SU-DHL-6 (cell line): ENCODE data around the gene PFN3.

Experiments used
- H2AFZ ChIP-seq: fragments of 200-600 bp; sonication (generic); 2 replicates; pipeline ENCODE4 v1.6.1; 2014; ENCODE audit warnings: low read depth, mild to moderate bottlenecking, moderate library complexity, mixed read lengths, antibody characterized with exemption, low read length; ENCODE audit not compliant: severe bottlenecking
- H3F3A ChIP-seq: fragments of 200-600 bp; shearing (Covaris generic); 2 replicates; pipeline ENCODE4 v1.6.0; 2016; ENCODE audit warnings: antibody characterized with exemption, mild to moderate bottlenecking; ENCODE audit not compliant: insufficient read depth
- H3K27ac ChIP-seq: fragments of 200-600 bp; sonication (generic); 2 replicates; pipeline ENCODE4 v1.5.1; 2016; ENCODE audit warnings: low read depth, mild to moderate bottlenecking, low read length, moderate library complexity, mixed read lengths
- H3K27me3 ChIP-seq: fragments of 200-600 bp; sonication (generic), shearing (Covaris generic); 2 replicates; pipeline ENCODE4 v1.6.0; 2014; ENCODE audit warnings: mild to moderate bottlenecking, low read length
- H3K36me3 ChIP-seq: fragments of 200-600 bp; sonication (generic); 2 replicates; pipeline ENCODE4 v1.6.1; 2014; ENCODE audit warnings: mild to moderate bottlenecking, low read length, mixed read lengths
- H3K4me2 ChIP-seq: fragments of 300-600, 200-600 bp; shearing (Covaris generic), sonication (generic); 2 replicates; pipeline ENCODE4 v1.6.0; 2014; ENCODE audit warnings: low read length, low read depth, mild to moderate bottlenecking; ENCODE audit not compliant: poor library complexity, severe bottlenecking
- H3K4me3 ChIP-seq: fragments of 200-600 bp; sonication (generic); 2 replicates; pipeline ENCODE4 v1.5.1; 2014; ENCODE audit warnings: antibody characterized with exemption, low read length, mild to moderate bottlenecking, mixed read lengths; ENCODE audit not compliant: insufficient read depth, poor library complexity, severe bottlenecking
- H3K79me2 ChIP-seq: fragments of 200-600 bp; sonication (generic); 2 replicates; pipeline ENCODE4 v1.6.1; 2014; ENCODE audit warnings: mild to moderate bottlenecking, low read length, moderate library complexity; ENCODE audit not compliant: insufficient read depth
- H3K9ac ChIP-seq: fragments of 200-600 bp; sonication (generic); 2 replicates; pipeline ENCODE4 v1.7.0; 2014; ENCODE audit warnings: mild to moderate bottlenecking, low read length
- H3K9me2 ChIP-seq: fragments of 200-600 bp; sonication (generic); replicated peaks from 2 replicates; pipeline ENCODE4 v1.6.1; 2014; ENCODE audit warnings: low read length; ENCODE audit not compliant: insufficient read depth
- H3K9me3 ChIP-seq: fragments of 200-600 bp; sonication (generic); 2 replicates; pipeline ENCODE4 v1.6.1; 2014; ENCODE audit warnings: low read length, mixed read lengths; ENCODE audit not compliant: insufficient read depth
- H4K20me1 ChIP-seq: fragments of 200-600 bp; sonication (generic); 2 replicates; pipeline ENCODE4 v1.6.1; 2014; ENCODE audit warnings: low read depth, mild to moderate bottlenecking, antibody characterized with exemption, low read length, moderate library complexity, mixed read lengths
- CTCF ChIP-seq: fragments of 200-600 bp; sonication (generic); IDR thresholded peaks from one replicate; pipeline ENCODE4 v1.5.1; 2017; ENCODE audit warnings: antibody characterized with exemption, mild to moderate bottlenecking, low read length, moderate library complexity; ENCODE audit not compliant: insufficient read depth, poor library complexity, severe bottlenecking
- EZH2phosphoT487 ChIP-seq: fragments of 200-600 bp; sonication (generic), shearing (Covaris generic); conservative IDR thresholded peaks from 2 replicates; pipeline ENCODE4 v1.6.1; 2018; ENCODE audit warnings: mild to moderate bottlenecking, antibody characterized with exemption, low read length, moderate library complexity, mixed read lengths

The PFN3 gene

GRCh38 chr5:177357459-177358351 is 42.8 kb downstream of the PFN3 start, which contains the start of gene RGS14:
Gene RGS14 (plus strand): TSS chr5:177357924. CDS start chr5:177358025, 101 bp downstream.
- Histone ChIP-seq H3K9ac (peak within 1 kb of the TSS; percentile 66), H3K4me3 (peak within 1 kb of the TSS; percentile 59), H3K36me3 (no peaks in the 10 kb centered on the region), H3K9me2 (no peaks in the 10 kb centered on the region), H2AFZ (peak within 1 kb of the TSS; percentile 66), H3K79me2 (no peaks in the 10 kb centered on the region), H4K20me1 (no peaks in the 10 kb centered on the region), H3K9me3 (no peaks in the 10 kb centered on the region), H3F3A (peaks cover 17% of the 10 kb centered on the region), H3K27me3 (no peaks in the 10 kb centered on the region), H3K27ac (peak within 1 kb of the TSS; percentile 58), H3K4me2 (peak within 1 kb of the TSS; percentile 89)
- TF ChIP-seq EZH2phosphoT487, result no peak
- no peak for TF ChIP-seq CTCF

- no peaks in the 10 kb centered on the region for H3K36me3 ChIP-seq
- peak overlapping the region; percentile 59 for H3K4me3 ChIP-seq
- H3K27ac ChIP-seq, result no peak overlapping the region
Measured at GRCh38 chr5:177357146-177357458, 43.4 kb downstream of the PFN3 start.

GRCh38 chr5:177356746-177357145 is 43.7 kb downstream of the PFN3 start:
- H3K27me3 ChIP-seq, result no peaks in the 10 kb centered on the region
- H4K20me1 ChIP-seq, result no peaks in the 10 kb centered on the region
- H3K36me3 ChIP-seq, result no peaks in the 10 kb centered on the region
- no peaks in the 10 kb centered on the region for H3K9me2 ChIP-seq
- no peaks in the 10 kb centered on the region for H3K9me3 ChIP-seq
- no peak overlapping the region for H2AFZ ChIP-seq
- peaks cover 10% of the 10 kb centered on the region for H3F3A ChIP-seq
- H3K27ac ChIP-seq, result no peak overlapping the region
- TF ChIP-seq CTCF (no peak), EZH2phosphoT487 (no peak)
- H3K4me2 ChIP-seq, result peak overlapping the region; percentile 89
- H3K4me3 ChIP-seq, result no peak overlapping the region
- 0 out of 2 replicates have a peak overlapping the region, but pooled peaks have one; percentile 66 for H3K9ac ChIP-seq
- no peaks in the 10 kb centered on the region for H3K79me2 ChIP-seq

More at GRCh38 chr5:177357146-177357458, 43.4 kb downstream of the PFN3 start:
- H3F3A ChIP-seq, result peaks cover 14% of the 10 kb centered on the region
- no peaks in the 10 kb centered on the region for H3K27me3 ChIP-seq
- no peak overlapping the region for H2AFZ ChIP-seq
- H3K79me2 ChIP-seq, result no peaks in the 10 kb centered on the region
- H4K20me1 ChIP-seq, result no peaks in the 10 kb centered on the region
- H3K4me2 ChIP-seq, result peak overlapping the region; percentile 89
- H3K9me2 ChIP-seq, result no peaks in the 10 kb centered on the region
- H3K9me3 ChIP-seq, result no peaks in the 10 kb centered on the region
- TF ChIP-seq EZH2phosphoT487, result no peak
- TF ChIP-seq CTCF, result no peak
- H3K9ac ChIP-seq, result peak overlapping the region; percentile 66
